GM21737 (cell line): Measurements from ENCODE around the gene CRYGN.
A peak's percentile ranks its signal among the peaks of the same experiment; 100 is the strongest.

Source experiments
- ATAC-seq: cut with Tn5 transposase; IDR thresholded peaks from one replicate; pipeline ENCODE4 v1.9.1; 2021; ENCODE audit warnings: mild to moderate bottlenecking, moderate library complexity; ENCODE audit not compliant: unreplicated experiment

Gene CRYGN

GRCh38 chr7:151408839-151409666 is 30.9 kb downstream of the CRYGN start:
- ATAC-seq: peak; percentile 78

GRCh38 chr7:151408498-151408838 is 31.5 kb downstream of the CRYGN start:
- no peak for ATAC-seq

- no peak for ATAC-seq
Measured at GRCh38 chr7:151406886-151407583, 32.9 kb downstream of the CRYGN start.

- ATAC-seq: no peak
Measured at GRCh38 chr7:151406051-151406875, 33.7 kb downstream of the CRYGN start.

GRCh38 chr7:151405588-151405987 is 34.4 kb downstream of the CRYGN start:
- ATAC-seq: no peak

- ATAC-seq: no peak
Measured at GRCh38 chr7:151405056-151405455, 34.9 kb downstream of the CRYGN start.

GRCh38 chr7:151404216-151405011 is 35.5 kb downstream of the CRYGN start:
- no peak for ATAC-seq

GRCh38 chr7:151403764-151404163 is 36.2 kb downstream of the CRYGN start:
- no peak for ATAC-seq

- no peak for ATAC-seq
Measured at GRCh38 chr7:151402029-151402835, 37.7 kb downstream of the CRYGN start.

GRCh38 chr7:151400626-151401315 is 39.2 kb downstream of the CRYGN start:
- ATAC-seq: peak; percentile 58

GRCh38 chr7:151399906-151400305 is 40.0 kb downstream of the CRYGN start:
- no peak for ATAC-seq

GRCh38 chr7:151399305-151399601 is 40.7 kb downstream of the CRYGN start:
- ATAC-seq: no peak

GRCh38 chr7:151398446-151399304 is 41.3 kb downstream of the CRYGN start:
- no peak for ATAC-seq

GRCh38 chr7:151397026-151397425 is 42.9 kb downstream of the CRYGN start:
- ATAC-seq: no peak

- ATAC-seq: no peak
Measured at GRCh38 chr7:151396328-151396970, 43.5 kb downstream of the CRYGN start.

GRCh38 chr7:151395036-151395367 is 44.9 kb downstream of the CRYGN start:
- no peak for ATAC-seq

GRCh38 chr7:151394076-151395035 is 45.6 kb downstream of the CRYGN start:
- ATAC-seq: no peak
